Neuronal stem cell (in vitro differentiated cells): ENCODE results near the gene IRF8.

Experiments
- DNase-seq: peaks from one replicate; pipeline ENCODE4 v3.0.0-alpha.2; 2013; ENCODE audit warnings: low spot score
- H2AFZ ChIP-seq: one replicate; pipeline ENCODE4 v1.6.1; 2013; ENCODE audit warnings: mild to moderate bottlenecking, low read length, inconsistent platforms
- H2AK5ac ChIP-seq: 2 replicates; pipeline ENCODE4 v1.6.1; 2013; ENCODE audit warnings: low read depth, mild to moderate bottlenecking, inconsistent platforms, low read length, moderate library complexity, mixed read lengths
- H2BK120ac ChIP-seq: 2 replicates; pipeline ENCODE4 v1.6.1; 2013; ENCODE audit warnings: low read depth, mild to moderate bottlenecking, inconsistent platforms, low read length, moderate library complexity, mixed read lengths
- H2BK12ac ChIP-seq: one replicate; pipeline ENCODE4 v1.6.1; 2013; ENCODE audit warnings: low read length, inconsistent platforms
- H2BK15ac ChIP-seq: 2 replicates; pipeline ENCODE4 v1.6.1; 2013; ENCODE audit warnings: mild to moderate bottlenecking, low read length, inconsistent platforms, mixed read lengths
- H2BK5ac ChIP-seq: one replicate; pipeline ENCODE4 v1.6.1; 2013; ENCODE audit warnings: inconsistent platforms, mild to moderate bottlenecking, low read length, moderate library complexity
- H3K14ac ChIP-seq: one replicate; pipeline ENCODE4 v1.6.1; 2013; ENCODE audit warnings: low read length, inconsistent platforms
- H3K18ac ChIP-seq: 2 replicates; pipeline ENCODE4 v1.6.1; 2013; ENCODE audit warnings: low read length, inconsistent platforms
- H3K23ac ChIP-seq: 2 replicates; pipeline ENCODE4 v1.6.1; 2013; ENCODE audit warnings: low read depth, mild to moderate bottlenecking, mixed read lengths, low read length, inconsistent platforms; ENCODE audit not compliant: poor library complexity
- H3K27ac ChIP-seq: replicated peaks from 3 replicates; pipeline ENCODE4 v1.5.1; 2013; ENCODE audit warnings: low read length, inconsistent platforms
- H3K27me3 ChIP-seq, 3 experiments: 2 replicates each; pipeline ENCODE4 v1.6.1; 2013; ENCODE audit warnings: low read length in 3 of 3, mild to moderate bottlenecking in 2 of 3, inconsistent platforms in 1 of 3, low read depth in 1 of 3, mixed read lengths in 1 of 3, moderate library complexity in 1 of 3; ENCODE audit not compliant: control insufficient read depth in 3 of 3, insufficient read depth in 3 of 3
- H3K36me3 ChIP-seq, 2 donors: replicated peaks in 1 of 2; 2 replicates each; pipeline ENCODE4 v1.6.1; 2013; ENCODE audit warnings: low read length in 2 of 2; ENCODE audit not compliant: control insufficient read depth in 2 of 2, insufficient read depth in 2 of 2
- H3K4ac ChIP-seq: 2 replicates; pipeline ENCODE4 v1.6.1; 2013; ENCODE audit warnings: inconsistent platforms, mild to moderate bottlenecking, low read length, moderate library complexity
- H3K4me1 ChIP-seq, 2 donors: 1 replicate in 1 of 2; 2 replicates in 1 of 2; pipeline ENCODE4 v1.6.1; 2013; ENCODE audit warnings: low read length in 2 of 2, low read depth in 1 of 2; ENCODE audit not compliant: control insufficient read depth in 2 of 2, insufficient read depth in 1 of 2
- H3K4me2 ChIP-seq: one replicate; pipeline ENCODE4 v1.6.1; 2013; ENCODE audit warnings: mild to moderate bottlenecking, low read length, inconsistent platforms; ENCODE audit not compliant: insufficient read depth, poor library complexity, severe bottlenecking
- H3K4me3 ChIP-seq, 2 donors: 2 replicates each; pipeline ENCODE4 v1.5.1; 2013; ENCODE audit warnings: low read length in 2 of 2, mild to moderate bottlenecking in 2 of 2, inconsistent platforms in 1 of 2, moderate library complexity in 1 of 2
- H3K79me1 ChIP-seq: one replicate; pipeline ENCODE4 v1.6.1; 2013; ENCODE audit warnings: low read depth, mild to moderate bottlenecking, inconsistent platforms, low read length, moderate library complexity
- H3K9ac ChIP-seq: one replicate; pipeline ENCODE4 v1.6.1; 2013; ENCODE audit warnings: mild to moderate bottlenecking, low read depth, low read length, inconsistent platforms; ENCODE audit not compliant: poor library complexity
- H3K9me3 ChIP-seq, 2 donors: replicated peaks in 1 of 2; 2 replicates each; pipeline versions ENCODE3 to v1.6.1; 2013; ENCODE audit warnings: low read length in 2 of 2, mild to moderate bottlenecking in 2 of 2, inconsistent platforms in 1 of 2, low read depth in 1 of 2, mixed read lengths in 1 of 2, moderate library complexity in 1 of 2; ENCODE audit not compliant: control insufficient read depth in 2 of 2, insufficient read depth in 1 of 2
- H4K8ac ChIP-seq: one replicate; pipeline ENCODE4 v1.6.1; 2013; ENCODE audit warnings: low read depth, mild to moderate bottlenecking, inconsistent platforms, low read length, moderate library complexity
- H4K91ac ChIP-seq: one replicate; pipeline ENCODE4 v1.6.1; 2013; ENCODE audit warnings: low read length, low read depth, mild to moderate bottlenecking, inconsistent platforms; ENCODE audit not compliant: poor library complexity
- WGBS, 2 donors: extraction: QIAGEN DNeasy Blood & Tissue Kit; methylation state at CpG; one replicate each; pipeline ENCODE4 v1.1.7; 2013; ENCODE audit warnings: missing lambda C conversion rate in 2 of 2, mixed read lengths in 1 of 2; ENCODE audit not compliant: insufficient read length in 2 of 2, insufficient replicate concordance in 1 of 2; ENCODE audit errors: extremely low coverage in 2 of 2; 5-methylcytosine and 5-hydroxymethylcytosine counted together

Gene IRF8

GRCh38 chr16:85935391-85935973, 36.5 kb downstream of the IRF8 start:
- Histone ChIP-seq H2AK5ac (no peak overlapping the region), H3K14ac (no peak overlapping the region), H2AFZ (no peak overlapping the region), H2BK15ac (no peak overlapping the region), H3K18ac (no peak overlapping the region), H3K4me1 (peaks cover 0 to 2% of the 10 kb centered on the region in 2 donors), H3K23ac (no peak overlapping the region), H3K27me3 (peaks cover 0 to 5% (median 0%) of the 10 kb centered on the region in 3 experiments), H2BK5ac (no peak overlapping the region), H3K9me3 (no peaks in the 10 kb centered on the region), H3K36me3 (no peaks in the 10 kb centered on the region), H3K4me3 (no peak overlapping the region), H3K4me2 (no peak overlapping the region), H3K9ac (no peak overlapping the region), H2BK12ac (no peak overlapping the region), H4K8ac (no peak overlapping the region), H3K4ac (no peak overlapping the region), H4K91ac (no peak overlapping the region), H3K27ac (no peak overlapping the region), H3K79me1 (no peaks in the 10 kb centered on the region), H2BK120ac (no peak overlapping the region)
- DNase-seq = no peak
- WGBS, 2 donors = no CpG with 5 or more reads among the region's 13 CpGs

GRCh38 chr16:85935974-85936760, 37.2 kb downstream of the IRF8 start:
- H3K9ac ChIP-seq = no peak overlapping the region
- no peak overlapping the region for H2BK5ac ChIP-seq
- H3K4me3 ChIP-seq = no peak overlapping the region
- H3K27ac ChIP-seq = no peak overlapping the region
- H3K79me1 ChIP-seq = no peaks in the 10 kb centered on the region
- H4K8ac ChIP-seq = no peak overlapping the region
- H4K91ac ChIP-seq = no peak overlapping the region
- H2BK120ac ChIP-seq = no peak overlapping the region
- no peaks in the 10 kb centered on the region for H3K36me3 ChIP-seq
- no peak overlapping the region for H3K23ac ChIP-seq
- peaks cover 0 to 5% (median 0%) of the 10 kb centered on the region in 3 experiments for H3K27me3 ChIP-seq
- no peak overlapping the region for H2BK15ac ChIP-seq
- WGBS, 2 donors = no CpG with 5 or more reads among the region's 22 CpGs
- H2AFZ ChIP-seq = no peak overlapping the region
- H3K4me1 ChIP-seq = peaks cover 0 to 2% of the 10 kb centered on the region in 2 donors
- no peak overlapping the region for H3K4me2 ChIP-seq
- no peak overlapping the region for H3K18ac ChIP-seq
- no peaks in the 10 kb centered on the region for H3K9me3 ChIP-seq
- H3K14ac ChIP-seq = no peak overlapping the region
- no peak overlapping the region for H2BK12ac ChIP-seq
- no peak overlapping the region for H3K4ac ChIP-seq
- no peak overlapping the region for H2AK5ac ChIP-seq
- DNase-seq = no peak

GRCh38 chr16:85936816-85937215, 37.9 kb downstream of the IRF8 start:
- WGBS, 2 donors = no CpG with 5 or more reads among the region's 12 CpGs
- Histone ChIP-seq H3K27me3 (peaks cover 0 to 5% (median 0%) of the 10 kb centered on the region in 3 experiments), H2BK12ac (no peak overlapping the region), H4K8ac (no peak overlapping the region), H3K4ac (no peak overlapping the region), H3K18ac (no peak overlapping the region), H2BK5ac (no peak overlapping the region), H2AK5ac (no peak overlapping the region), H4K91ac (no peak overlapping the region), H3K27ac (no peak overlapping the region), H3K4me2 (no peak overlapping the region), H3K9ac (no peak overlapping the region), H2AFZ (no peak overlapping the region), H3K4me3 (no peak overlapping the region), H2BK120ac (no peak overlapping the region), H3K4me1 (peaks cover 0 to 2% of the 10 kb centered on the region in 2 donors), H3K23ac (no peak overlapping the region), H3K36me3 (no peaks in the 10 kb centered on the region), H3K9me3 (no peaks in the 10 kb centered on the region), H3K14ac (no peak overlapping the region), H3K79me1 (no peaks in the 10 kb centered on the region), H2BK15ac (no peak overlapping the region)
- DNase-seq = no peak

- Histone ChIP-seq H4K91ac (no peak overlapping the region), H2BK15ac (no peak overlapping the region), H3K9ac (no peak overlapping the region), H4K8ac (no peak overlapping the region), H3K27me3 (no peaks in the 10 kb centered on the region), H3K4me1 (peaks cover 0 to 2% of the 10 kb centered on the region in 2 donors), H3K27ac (no peak overlapping the region), H3K9me3 (no peaks in the 10 kb centered on the region), H3K36me3 (no peaks in the 10 kb centered on the region), H3K14ac (no peak overlapping the region), H2AFZ (no peak overlapping the region), H2BK5ac (no peak overlapping the region), H3K79me1 (no peaks in the 10 kb centered on the region), H3K4ac (no peak overlapping the region), H3K23ac (no peak overlapping the region), H2AK5ac (no peak overlapping the region), H3K18ac (no peak overlapping the region), H3K4me3 (no peak overlapping the region), H2BK12ac (no peak overlapping the region), H3K4me2 (no peak overlapping the region), H2BK120ac (no peak overlapping the region)
- no peak for DNase-seq
- WGBS, 2 donors = no CpG with 5 or more reads among the region's 5 CpGs
Measured at GRCh38 chr16:85940214-85940613, 41.3 kb downstream of the IRF8 start.
